Choroid plexus epithelial cell (primary cell): Measurements from ENCODE around the gene NEDD4L.

Experiments used
- DNase-seq: peaks from one replicate; pipeline ENCODE4 v3.0.0-alpha.2; 2010; ENCODE audit warnings: low read depth
- H3K4me3 ChIP-seq: 2 replicates; pipeline ENCODE4 v1.5.1; 2011; ENCODE audit warnings: low read depth, mild to moderate bottlenecking, control low read depth, low read length, moderate library complexity
- TF ChIP-seq, protein P1 (sequence below): conservative IDR thresholded peaks from 2 replicates; pipeline ENCODE4 v1.5.1; 2011; ENCODE audit warnings: low read depth, mild to moderate bottlenecking, control low read depth, inconsistent platforms, low read length, moderate library complexity

Gene NEDD4L

DNA sequence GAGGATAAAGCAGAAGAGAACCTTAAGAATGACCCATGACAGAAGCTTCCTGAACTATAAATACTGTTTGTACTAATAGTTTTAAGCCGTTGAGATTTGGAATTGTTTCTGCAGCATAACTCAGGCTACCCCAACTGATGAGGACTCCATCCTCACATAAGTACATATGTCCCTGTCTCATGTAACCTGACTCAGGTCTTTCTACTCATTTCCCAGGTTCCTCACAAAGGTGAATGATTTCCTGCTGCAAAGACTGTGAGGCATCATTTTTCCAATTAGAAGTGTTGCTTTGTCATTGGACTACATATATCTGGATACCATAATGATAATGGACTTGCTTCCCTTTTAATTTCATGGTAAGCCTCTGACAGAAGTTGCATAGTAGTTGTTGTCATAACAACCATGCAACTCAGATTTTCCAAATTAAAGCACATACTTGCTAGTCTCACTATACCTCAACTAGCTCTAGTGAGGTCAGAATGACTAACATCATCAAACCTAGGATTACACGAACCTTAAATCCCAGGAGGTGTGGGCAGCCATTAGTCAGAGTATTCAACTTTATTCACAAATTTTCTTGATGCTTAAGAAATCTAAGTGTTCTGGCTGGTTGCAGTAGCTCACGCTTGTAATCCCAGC, 38.0 kb upstream of the NEDD4L start:
- DNase-seq = peak; percentile 25
- no peak overlapping the region for H3K4me3 ChIP-seq
- TF ChIP-seq, protein P1, sequence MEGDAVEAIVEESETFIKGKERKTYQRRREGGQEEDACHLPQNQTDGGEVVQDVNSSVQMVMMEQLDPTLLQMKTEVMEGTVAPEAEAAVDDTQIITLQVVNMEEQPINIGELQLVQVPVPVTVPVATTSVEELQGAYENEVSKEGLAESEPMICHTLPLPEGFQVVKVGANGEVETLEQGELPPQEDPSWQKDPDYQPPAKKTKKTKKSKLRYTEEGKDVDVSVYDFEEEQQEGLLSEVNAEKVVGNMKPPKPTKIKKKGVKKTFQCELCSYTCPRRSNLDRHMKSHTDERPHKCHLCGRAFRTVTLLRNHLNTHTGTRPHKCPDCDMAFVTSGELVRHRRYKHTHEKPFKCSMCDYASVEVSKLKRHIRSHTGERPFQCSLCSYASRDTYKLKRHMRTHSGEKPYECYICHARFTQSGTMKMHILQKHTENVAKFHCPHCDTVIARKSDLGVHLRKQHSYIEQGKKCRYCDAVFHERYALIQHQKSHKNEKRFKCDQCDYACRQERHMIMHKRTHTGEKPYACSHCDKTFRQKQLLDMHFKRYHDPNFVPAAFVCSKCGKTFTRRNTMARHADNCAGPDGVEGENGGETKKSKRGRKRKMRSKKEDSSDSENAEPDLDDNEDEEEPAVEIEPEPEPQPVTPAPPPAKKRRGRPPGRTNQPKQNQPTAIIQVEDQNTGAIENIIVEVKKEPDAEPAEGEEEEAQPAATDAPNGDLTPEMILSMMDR = no peak

DNA sequence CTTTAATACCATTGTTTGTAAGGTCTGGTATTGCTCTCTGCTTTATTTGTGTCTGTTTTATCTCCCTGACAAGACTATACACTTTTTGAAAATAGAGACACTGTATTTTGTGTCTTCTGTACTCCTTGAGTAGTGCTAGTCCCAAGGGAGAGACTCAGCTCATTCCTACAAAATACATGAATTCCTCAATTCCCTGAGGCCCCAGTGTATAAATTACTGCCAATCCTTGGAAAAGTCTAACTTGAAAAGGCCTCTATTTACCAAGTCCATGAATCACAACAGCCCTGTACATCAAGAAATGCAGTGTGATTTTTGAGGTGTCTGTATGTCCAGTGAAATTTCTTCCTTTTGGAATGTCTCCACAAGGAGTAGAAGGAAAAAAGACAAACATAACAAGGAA, 34.9 kb upstream of the NEDD4L start:
- TF ChIP-seq, protein P1 = no peak
- no peak overlapping the region for H3K4me3 ChIP-seq
- peak; percentile 17 for DNase-seq

DNA sequence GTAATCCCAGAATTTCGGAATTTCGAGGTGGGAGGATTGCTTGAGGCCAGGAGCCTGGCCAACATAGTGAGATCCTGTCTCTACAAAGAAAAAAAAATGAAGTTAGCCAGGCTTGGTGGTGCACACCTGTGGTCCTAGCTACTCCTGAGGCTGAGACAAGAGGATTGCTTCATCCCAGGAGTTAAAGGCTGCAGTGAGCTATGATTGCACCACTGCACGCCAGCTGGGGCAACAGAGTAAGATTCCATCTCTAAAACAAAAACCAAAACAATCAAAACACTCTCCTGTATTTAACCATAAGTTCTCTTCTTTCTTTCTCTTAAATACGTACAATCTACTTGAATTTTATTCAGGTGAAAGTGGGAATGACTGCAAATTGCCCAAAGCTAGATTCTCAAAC, 33.8 kb upstream of the NEDD4L start:
- H3K4me3 ChIP-seq = no peak overlapping the region
- TF ChIP-seq, protein P1 = no peak
- DNase-seq = no peak

DNA sequence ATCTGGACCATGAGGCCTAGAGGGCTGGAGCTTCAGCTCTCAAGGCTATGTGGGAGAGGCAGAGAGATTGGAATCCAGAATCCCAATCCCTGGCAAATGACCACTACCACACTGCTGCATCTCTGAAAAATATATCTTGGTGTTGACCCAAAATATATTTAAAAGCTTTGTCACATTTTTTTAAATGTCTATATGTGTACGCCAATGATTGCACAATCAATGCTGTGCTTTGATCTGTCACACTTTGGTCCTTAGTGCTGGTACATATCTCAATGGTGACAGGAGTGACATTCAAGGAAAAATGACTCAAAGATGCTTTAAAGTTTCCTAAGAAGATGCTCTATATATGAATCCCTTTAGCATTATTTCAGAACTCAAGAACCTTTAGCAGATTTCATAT, 31.7 kb upstream of the NEDD4L start:
- TF ChIP-seq, protein P1 = no peak

DNA sequence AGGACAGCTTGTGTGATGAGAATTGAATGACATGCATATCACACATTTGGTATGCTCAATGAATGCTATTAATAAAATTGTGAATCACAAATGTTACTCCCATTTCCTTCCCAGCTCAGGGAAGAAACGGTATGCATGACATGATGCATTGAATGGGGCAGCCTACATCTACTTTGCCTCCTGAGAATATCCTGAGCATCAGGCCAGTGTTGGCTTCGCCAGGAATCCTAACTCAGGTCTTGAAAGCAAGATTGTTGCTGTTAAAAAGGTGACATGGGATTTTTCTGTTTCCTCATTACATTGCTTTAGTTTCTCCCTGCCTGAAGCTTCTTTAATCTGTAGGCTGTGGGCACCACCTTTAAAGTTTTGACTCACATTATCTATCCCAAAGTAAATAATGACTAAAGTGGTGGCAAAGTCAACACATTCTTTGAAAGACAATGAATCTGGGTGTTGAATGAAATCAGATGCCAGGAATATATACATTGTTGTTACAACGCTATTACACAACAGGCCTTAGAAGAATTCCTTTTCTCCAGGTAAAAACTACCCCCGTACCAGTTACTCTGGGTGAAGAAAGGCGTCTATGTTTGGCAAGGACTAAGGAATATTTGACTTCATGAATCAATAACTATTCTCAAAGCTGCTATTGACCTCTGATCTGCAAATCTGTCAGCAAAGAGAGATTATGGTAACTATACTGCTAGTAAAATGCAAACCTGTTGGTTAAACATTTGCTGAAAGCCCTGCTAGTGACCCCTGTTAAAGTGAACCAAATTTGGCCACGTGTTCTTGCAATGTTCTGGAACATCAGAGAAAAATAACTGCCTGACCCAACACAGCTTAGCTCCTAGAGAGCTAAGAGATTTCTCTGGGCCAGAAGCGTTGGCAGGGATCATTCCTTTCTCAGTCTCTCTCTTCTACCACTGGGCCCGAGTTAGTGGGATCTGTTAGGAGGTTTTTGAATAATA, 30.5 kb upstream of the NEDD4L start:
- no peak overlapping the region for H3K4me3 ChIP-seq
- TF ChIP-seq, protein P1 = no peak
- no peak for DNase-seq

More for the DNA sequence above, 31.7 kb upstream of the NEDD4L start:
- H3K4me3 ChIP-seq = no peak overlapping the region
- no peak for DNase-seq

DNA sequence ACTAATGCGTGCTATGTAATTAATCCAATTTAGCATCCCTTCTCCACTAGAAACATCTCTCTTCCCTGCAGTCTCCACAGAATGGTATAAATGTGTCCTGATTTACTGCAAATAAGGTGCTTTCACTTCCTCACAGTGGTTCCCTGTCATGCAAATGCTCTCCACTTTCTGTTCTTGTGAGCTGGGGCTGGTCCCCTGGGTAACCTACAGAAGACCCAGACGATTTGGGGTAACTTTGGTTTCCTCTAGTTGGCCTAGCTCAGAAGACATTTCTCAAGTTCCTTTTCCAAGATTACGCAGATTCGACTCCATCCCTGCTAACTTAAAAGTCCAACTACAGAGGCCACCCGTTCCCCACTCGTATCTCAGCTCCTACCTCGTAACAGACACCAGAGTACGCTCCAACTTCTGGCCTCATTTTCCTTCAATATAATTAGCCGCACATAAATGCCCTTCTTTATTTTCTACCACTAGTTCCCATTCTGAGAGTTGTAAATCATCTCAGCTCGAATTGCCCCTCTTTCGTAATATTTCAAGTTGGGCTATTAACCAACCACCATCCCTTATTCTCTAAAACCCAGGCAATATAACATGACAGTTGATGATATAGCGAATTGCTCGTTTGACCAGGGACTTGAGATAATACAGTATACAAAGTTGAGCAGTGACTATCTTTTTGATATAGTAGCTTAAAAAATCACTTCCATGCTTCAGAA, 28.8 kb upstream of the NEDD4L start:
- TF ChIP-seq, protein P1 = no peak

More for the DNA sequence above, 28.8 kb upstream of the NEDD4L start:
- H3K4me3 ChIP-seq = no peak overlapping the region
- DNase-seq = no peak
